K562 (cell line): ENCODE measurements around the gene ZBTB18. TPM values are rescaled to one million over a fixed set of nuclear protein-coding genes. Genes with fewer than 3 reads are reported as not detected.
"Not testable (repeated sequence)": the region's sequence is repeated elsewhere in the genome, so short reads cannot be mapped to it uniquely, and the experiment has no call there.

Experiments
- ATAC-seq: fragments of 200-7000 bp; cut with Tn5 transposase; 3 replicates; pipeline ENCODE4 v1.9.1; 2020; ENCODE audit warnings: moderate library complexity
- BruUV-seq: library from RNA; stranded (reverse); fragments of 400-500 nt; replicated peaks from 2 replicates; lab custom pipeline; 2021; lab: Mats Ljungman, UMichigan
- CTCF ChIA-PET: fragments of 300-600 bp; formaldehyde crosslinking; extraction: SDS; loops from one replicate; lab custom pipeline; 2021; ENCODE audit warnings: low intra/inter-chr PET ratio; lab: Yijun Ruan, JAX
- POLR2A ChIA-PET: fragments of 300-600, 350-650 bp; sonication (Branson Sonifier 250); formaldehyde crosslinking; extraction: SDS; loops from one replicate; lab custom pipeline; 2021; ENCODE audit warnings: antibody characterized with exemption, inconsistent platforms; lab: Yijun Ruan, JAX
- DNase-seq, 4 experiments: peaks; one replicate each; pipeline versions ENCODE4 v3.0.0 to v3.0.0-alpha.2; 2011 to 2018; ENCODE audit warnings: low spot score in 3 of 4, mixed read lengths in 3 of 4; ENCODE audit errors: extremely low read depth in 1 of 4
- FAIRE-seq: peaks from 2 replicates; lab custom pipeline; 2011; peaks lifted over from hg19 to GRCh38; lab: Jason Lieb, UNC
- H2AFZ ChIP-seq: 2 replicates; pipeline ENCODE4 v1.6.0; 2011; ENCODE audit warnings: low read depth, low read length, control low read depth, inconsistent platforms
- H3K27ac ChIP-seq: fragments of 200-600 bp; 3 replicates; pipeline ENCODE4 v1.8.0; 2011; ENCODE audit warnings: low read depth, mild to moderate bottlenecking, control low read depth, inconsistent platforms, low read length, moderate library complexity, mixed read lengths; ENCODE audit errors: extremely low read depth
- H3K27me3 ChIP-seq, 2 experiments: fragments of 300-600 bp in 1 of 2; 2 replicates in 1 of 2; 3 replicates in 1 of 2; pipeline versions ENCODE4 v1.6.0 to v1.8.0; 2011; ENCODE audit warnings: inconsistent platforms in 2 of 2, low read length in 2 of 2, mild to moderate bottlenecking in 1 of 2, mixed read lengths in 1 of 2, moderate library complexity in 1 of 2; ENCODE audit not compliant: control insufficient read depth in 2 of 2, insufficient read depth in 2 of 2
- H3K36me3 ChIP-seq: fragments of 300-600 bp; 3 replicates; pipeline ENCODE4 v1.8.0; 2011; ENCODE audit warnings: mild to moderate bottlenecking, low read length, inconsistent platforms; ENCODE audit not compliant: control insufficient read depth, insufficient read depth
- H3K4me1 ChIP-seq, 2 experiments: fragments of 200-600 bp in 1 of 2; replicated peaks in 1 of 2; 2 replicates in 1 of 2; 3 replicates in 1 of 2; pipeline versions ENCODE4 v1.5.1 to v1.8.0; 2011; ENCODE audit warnings: inconsistent platforms in 2 of 2, low read length in 2 of 2, mild to moderate bottlenecking in 1 of 2, mixed read lengths in 1 of 2, moderate library complexity in 1 of 2; ENCODE audit not compliant: control insufficient read depth in 2 of 2, insufficient read depth in 2 of 2
- H3K4me2 ChIP-seq: 2 replicates; pipeline ENCODE4 v1.6.1; 2011; ENCODE audit warnings: low read length, control low read depth, inconsistent platforms, mixed read lengths; ENCODE audit not compliant: insufficient read depth
- H3K4me3 ChIP-seq: fragments of 200-600 bp; sonication (generic), shearing (Covaris generic); 2 replicates; pipeline ENCODE4 v1.5.1; 2016; ENCODE audit warnings: control low read depth, inconsistent platforms
- H3K79me2 ChIP-seq: fragments of 200-600 bp; 3 replicates; pipeline ENCODE4 v1.8.0; 2011; ENCODE audit warnings: low read length, inconsistent platforms; ENCODE audit not compliant: control insufficient read depth, insufficient read depth
- H3K9ac ChIP-seq, 2 experiments: 2 replicates each; pipeline versions ENCODE4 v1.6.0 to v1.6.1; 2011; ENCODE audit warnings: low read depth in 2 of 2, low read length in 2 of 2, control low read depth in 1 of 2, inconsistent platforms in 1 of 2, mild to moderate bottlenecking in 1 of 2, mixed read lengths in 1 of 2; ENCODE audit not compliant: insufficient read depth in 1 of 2
- H3K9me1 ChIP-seq: one replicate; pipeline ENCODE4 v1.6.0; 2011; ENCODE audit warnings: inconsistent platforms, mild to moderate bottlenecking, low read length, moderate library complexity; ENCODE audit not compliant: control insufficient read depth, insufficient read depth
- H3K9me3 ChIP-seq: replicated peaks from 2 replicates; pipeline ENCODE4 v1.5.1; 2011; ENCODE audit warnings: low read depth, low read length, inconsistent platforms; ENCODE audit not compliant: control insufficient read depth, insufficient read depth
- H4K20me1 ChIP-seq: replicated peaks from 2 replicates; pipeline ENCODE4 v1.6.1; 2011; ENCODE audit warnings: low read length, inconsistent platforms, mixed read lengths; ENCODE audit not compliant: control insufficient read depth, insufficient read depth
- ZNF311 ChIP-seq: fragments of 250-450 bp; sonication (Bioruptor Pico); IDR thresholded peaks from 2 replicates; pipeline ENCODE4 v1.4.0; 2020; ENCODE audit warnings: mild to moderate bottlenecking, moderate library complexity
- WGBS: fragments of 100-300 bp; shearing (Covaris generic); methylation state at CpG from one replicate; pipeline ENCODE4 v1.1.6; 2016; ENCODE audit warnings: low coverage, mixed read lengths; ENCODE audit not compliant: insufficient coverage; ENCODE audit errors: missing lambda C conversion rate; 5-methylcytosine and 5-hydroxymethylcytosine counted together
- in situ Hi-C: fragments of 300-500 bp; cut with MboI; formaldehyde crosslinking; loops from 4 replicates; pipeline ENCODE4 v1.15.0; 2018; ENCODE audit warnings: inconsistent platforms, mixed read lengths
- intact Hi-C: fragments of 100-400 bp; cut with micrococcal nuclease; formaldehyde crosslinking; loops from 2 replicates; pipeline ENCODE4 v1.14.2; 2022
- polyA plus RNA-seq, 8 experiments: library from polyadenylated mRNA; depleted of rRNA in 4 of 8; stranded (reverse) in 5 of 8; unstranded in 3 of 8; fragments of >200 nt; fragmentation: Nextera tagmentation in 2 of 8; fragmentation: Illumina TruSeq in 1 of 8; extraction: Ambion mirVana in 2 of 8; extraction: Trizol in 1 of 8; gene quantifications; 2 replicates each; pipeline versions ENCODE4 v1.2.1 to v1.2.3, GENCODE V29; 2011 to 2014; ENCODE audit warnings: inconsistent platforms in 1 of 8, missing spikeins in 1 of 8
- total RNA-seq, 7 experiments: library from RNA; depleted of rRNA in 6 of 7; stranded (reverse); fragments of >200 nt in 6 of 7; fragmentation: Illumina TruSeq in 2 of 7; extraction: Trizol in 2 of 7; gene quantifications; 2 replicates each; pipeline versions ENCODE4 v1.2.1 to v1.2.3, GENCODE V29; 2011 to 2021; ENCODE audit warnings: low replicate concordance in 1 of 7

The ZBTB18 gene
- total and polyA plus RNA-seq, 9 of the 15 experiments (the other 6 are each of a cell fraction or from before 2014, with no cell fraction given) = 0.13 to 2.6 (median 1.6) TPM

- WGBS = 0% methylated on average over 1 of the region's 1 CpG
- Histone ChIP-seq H3K79me2 (no peaks in the 10 kb centered on the region), H3K4me3 (no peak overlapping the region), H3K27ac (no peak overlapping the region), H3K9ac (no peak overlapping the region)
- in situ Hi-C loops (no loop called here), intact Hi-C loops (no loop called here)
- no peak for FAIRE-seq
- TF ChIP-seq ZNF311 (CRISPR knock-in tag) = no peak
- TF ChIP-seq, all 486 proteins: peak for 0
- no peaks in the 10 kb centered on the region for H3K9me3 ChIP-seq
- no peaks in the 10 kb centered on the region for H3K36me3 ChIP-seq
- ATAC-seq (no peak), DNase-seq (no peak)
- peaks cover 5 to 6% of the 10 kb centered on the region in 2 experiments; a peak in 3 of 5 replicates for H3K27me3 ChIP-seq
- CTCF ChIA-PET = no interaction called here
- no peak overlapping the region for H3K4me2 ChIP-seq
- POLR2A ChIA-PET = no interaction called here
- BruUV-seq = no TSS peak
- peaks cover 7 to 9% of the 10 kb centered on the region in 2 experiments for H3K4me1 ChIP-seq
- no peaks in the 10 kb centered on the region for H3K9me1 ChIP-seq
- H4K20me1 ChIP-seq = no peaks in the 10 kb centered on the region; the same call in 1 of the 2 replicates
- no peak overlapping the region for H2AFZ ChIP-seq
Measured at GRCh38 chr1:244044423-244044822, 6.7 kb upstream of the ZBTB18 start.

GRCh38 chr1:244046254-244046653 lies 4.8 kb upstream of the ZBTB18 start:
- 9% methylated on average over 1 of the region's 1 CpG for WGBS

More at GRCh38 chr1:244046254-244046653, 4.8 kb upstream of the ZBTB18 start:
- in situ Hi-C loops, H3K9me3 ChIP-seq, ATAC-seq, FAIRE-seq, H3K36me3 ChIP-seq, intact Hi-C loops, H3K27ac ChIP-seq, POLR2A ChIA-PET, H3K79me2 ChIP-seq, DNase-seq, H3K9me1 ChIP-seq, BruUV-seq, H3K4me2 ChIP-seq, H2AFZ ChIP-seq, H3K4me3 ChIP-seq, CTCF ChIA-PET, H3K9ac ChIP-seq: not testable (repeated sequence)
- Histone ChIP-seq H4K20me1 (peaks cover 11% of the 10 kb centered on the region; the same call in 1 of the 2 replicates), H3K4me1 (peaks cover 13% of the 10 kb centered on the region in 2 experiments), H3K27me3 (peaks cover 16 to 20% of the 10 kb centered on the region in 2 experiments)
